HG03139 (cell line): ENCODE data around the gene COTL1.
"Not testable (repeated sequence)": the region's sequence is repeated elsewhere in the genome, so short reads cannot be mapped to it uniquely, and the experiment has no call there.

ENCODE experiments used
- ATAC-seq: cut with Tn5 transposase; IDR thresholded peaks from one replicate; pipeline ENCODE4 v1.9.1; 2021; ENCODE audit not compliant: unreplicated experiment

Gene COTL1

GRCh38 chr16:84574191-84574590, 43.7 kb downstream of the COTL1 start:
- ATAC-seq, result no peak

- no peak for ATAC-seq
These were observed 45.8 kb downstream of the COTL1 start for GRCh38 chr16:84572096-84572495.

DNA sequence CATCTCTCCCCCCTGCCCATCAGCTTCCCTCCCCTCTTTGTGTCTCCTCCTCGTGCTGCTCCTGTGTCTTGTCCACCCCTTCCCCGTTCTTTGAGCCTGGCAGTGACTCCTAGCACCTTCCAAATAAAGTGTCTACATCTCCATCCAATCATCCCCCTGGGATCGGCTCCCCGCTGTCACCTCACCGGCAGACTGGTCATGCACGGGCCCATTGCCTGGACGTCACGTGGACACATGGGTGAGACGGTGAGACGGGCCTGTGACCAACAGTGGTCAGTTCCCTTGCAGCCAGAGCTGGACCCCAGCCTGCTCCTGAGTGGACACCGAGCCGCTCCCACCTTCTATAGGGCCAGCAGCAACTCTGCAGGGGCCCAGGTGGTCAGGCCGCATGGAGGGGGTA, 46.4 kb downstream of the COTL1 start:
- no peak for ATAC-seq

GRCh38 chr16:84570739-84571403, 47.0 kb downstream of the COTL1 start:
- no peak for ATAC-seq

DNA sequence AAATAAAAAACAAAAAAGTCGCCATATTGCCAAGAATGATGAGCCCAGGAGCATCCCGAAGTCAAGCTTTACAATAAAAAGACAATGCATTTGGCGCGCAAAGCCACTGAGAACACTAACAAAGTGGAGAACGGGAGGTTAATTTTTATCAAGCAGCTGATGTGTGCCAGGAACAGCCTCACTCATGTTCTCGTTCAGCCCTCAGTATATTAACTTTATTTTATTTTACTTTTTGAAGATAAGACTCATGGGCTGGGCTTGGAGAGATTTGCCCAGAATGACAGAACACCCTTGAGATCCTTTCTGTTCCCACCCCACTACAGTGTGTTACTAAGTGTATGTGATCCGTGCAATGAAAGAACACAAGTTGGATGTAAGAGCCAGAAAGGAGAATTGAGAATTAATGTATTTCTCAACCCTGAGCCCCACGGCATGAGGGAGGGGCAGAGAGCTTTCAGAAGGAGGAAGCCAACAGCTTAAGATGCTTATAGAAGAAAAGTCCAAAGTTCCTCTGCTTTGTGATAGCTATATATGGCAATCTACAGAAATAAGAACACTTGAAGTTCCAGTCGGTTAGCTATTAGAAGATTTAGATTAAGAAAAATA, 48.4 kb downstream of the COTL1 start:
- no peak for ATAC-seq

DNA sequence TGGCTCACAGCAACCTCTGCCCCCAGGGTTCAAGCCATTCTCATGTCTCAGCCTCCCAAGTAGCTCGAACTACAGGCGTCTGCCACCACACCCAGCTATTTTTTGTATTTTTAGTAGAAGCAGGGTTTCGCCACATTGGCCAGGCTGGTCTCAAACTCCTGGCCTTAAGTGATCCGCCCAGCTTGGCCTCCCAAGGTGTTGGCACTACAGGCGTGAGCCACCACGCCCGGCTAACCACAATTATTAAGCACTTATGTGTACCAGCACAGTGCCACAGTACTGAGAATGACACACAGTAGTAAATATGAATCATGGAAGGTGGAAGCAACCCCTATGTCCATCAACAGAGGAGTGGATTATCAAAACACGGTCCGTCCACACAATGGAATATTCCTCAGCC, 49.8 kb downstream of the COTL1 start:
- ATAC-seq, result no peak

- no peak for ATAC-seq
These were observed 50.5 kb downstream of the COTL1 start for GRCh38 chr16:84567286-84567962.

GRCh38 chr16:84566545-84567257, 51.2 kb downstream of the COTL1 start:
- no peak for ATAC-seq

DNA sequence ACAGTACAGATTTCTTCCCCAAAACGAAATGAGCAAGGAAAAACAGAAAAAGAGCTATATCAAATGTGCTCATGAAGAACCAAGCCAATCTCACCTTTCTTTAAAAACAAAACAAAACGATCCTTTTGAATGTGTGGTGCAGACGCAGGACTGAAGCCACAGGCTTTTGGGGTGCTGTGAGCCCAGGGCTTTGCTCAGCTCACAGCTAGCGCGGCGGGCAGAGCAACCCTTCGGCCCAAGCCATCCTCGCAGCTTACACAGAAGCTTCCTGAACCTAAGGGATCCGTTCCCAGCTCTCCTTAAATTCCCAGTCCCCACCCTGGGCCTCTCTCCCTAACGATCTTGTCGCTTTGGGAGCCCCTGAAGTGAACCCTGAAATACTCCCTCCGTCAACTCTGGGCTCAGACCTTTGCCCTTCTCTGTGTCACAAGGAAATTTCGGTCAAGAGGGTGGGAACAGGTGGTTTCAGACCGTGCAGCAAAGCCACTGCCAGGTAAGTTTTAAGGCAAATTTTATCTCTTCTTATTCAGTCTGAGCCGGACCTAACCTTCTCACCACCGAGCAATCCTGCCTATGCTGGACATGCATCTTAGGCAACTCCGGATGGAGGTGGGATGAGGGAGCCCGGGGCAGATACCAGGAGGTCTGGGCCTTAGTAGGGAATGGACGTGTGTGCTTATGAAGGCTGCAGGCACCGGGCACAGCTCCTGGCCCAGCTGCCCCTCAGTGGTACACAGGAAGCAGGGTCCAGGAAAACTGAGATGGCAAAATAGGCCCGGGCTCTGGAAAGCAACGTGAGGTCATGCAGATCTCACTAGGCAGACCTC, 52.0 kb downstream of the COTL1 start:
- no peak for ATAC-seq

GRCh38 chr16:84563786-84564420, 54.0 kb downstream of the COTL1 start:
- no peak for ATAC-seq

DNA sequence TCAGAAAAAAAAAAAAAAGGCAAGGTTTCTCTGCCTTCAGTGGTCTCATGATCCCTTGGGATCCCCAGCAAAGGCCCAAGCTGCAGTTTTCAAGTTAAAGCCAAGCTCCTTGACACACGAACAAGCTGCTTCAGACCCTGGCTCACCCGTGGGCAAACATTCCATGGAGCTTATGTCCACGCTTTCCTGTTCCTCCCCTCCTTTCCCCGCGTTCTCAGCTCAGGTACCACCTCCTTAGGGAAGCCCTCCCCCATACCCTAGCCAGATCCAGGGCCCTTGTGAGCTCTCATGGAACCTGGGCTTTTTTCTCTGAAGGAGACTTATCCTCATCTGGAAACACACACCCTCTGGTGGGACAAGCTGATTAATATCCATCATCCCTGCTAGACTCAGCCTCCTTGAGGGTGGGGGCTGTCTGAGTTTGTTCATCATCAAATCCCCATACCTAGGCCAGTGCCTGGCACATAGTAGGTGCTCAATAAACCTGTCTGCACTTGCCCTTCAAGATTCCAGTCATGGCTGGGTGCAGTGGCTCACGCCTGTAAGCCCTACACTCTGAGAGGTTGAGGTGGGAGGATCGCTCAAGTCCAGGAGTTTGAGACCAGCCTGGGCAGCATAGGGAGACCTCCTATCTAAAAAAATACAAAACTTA, 54.7 kb downstream of the COTL1 start:
- no peak for ATAC-seq

- ATAC-seq, result no peak
These were observed 55.6 kb downstream of the COTL1 start for GRCh38 chr16:84562174-84562815.

GRCh38 chr16:84561291-84561690, 56.6 kb downstream of the COTL1 start:
- ATAC-seq, result no peak

DNA sequence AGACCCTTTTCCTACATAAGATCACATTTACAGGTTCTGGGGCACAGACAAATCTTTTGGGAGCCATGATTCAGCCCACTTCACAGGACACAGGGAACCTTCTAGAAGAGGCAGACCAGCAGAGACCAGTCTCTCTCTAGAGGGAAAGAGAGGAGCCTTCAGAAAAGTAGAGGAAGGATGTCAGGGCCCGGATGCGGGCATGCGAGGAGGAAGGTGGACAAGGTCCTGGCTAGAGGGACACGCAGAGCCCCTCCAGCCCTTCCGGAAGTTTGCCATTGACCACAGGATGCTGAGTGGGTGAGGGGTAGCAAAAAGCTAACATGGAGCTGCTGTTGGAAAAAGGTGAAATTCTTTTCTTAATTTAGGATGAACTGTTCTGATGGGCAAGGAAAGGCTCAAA, 57.6 kb downstream of the COTL1 start:
- no peak for ATAC-seq

DNA sequence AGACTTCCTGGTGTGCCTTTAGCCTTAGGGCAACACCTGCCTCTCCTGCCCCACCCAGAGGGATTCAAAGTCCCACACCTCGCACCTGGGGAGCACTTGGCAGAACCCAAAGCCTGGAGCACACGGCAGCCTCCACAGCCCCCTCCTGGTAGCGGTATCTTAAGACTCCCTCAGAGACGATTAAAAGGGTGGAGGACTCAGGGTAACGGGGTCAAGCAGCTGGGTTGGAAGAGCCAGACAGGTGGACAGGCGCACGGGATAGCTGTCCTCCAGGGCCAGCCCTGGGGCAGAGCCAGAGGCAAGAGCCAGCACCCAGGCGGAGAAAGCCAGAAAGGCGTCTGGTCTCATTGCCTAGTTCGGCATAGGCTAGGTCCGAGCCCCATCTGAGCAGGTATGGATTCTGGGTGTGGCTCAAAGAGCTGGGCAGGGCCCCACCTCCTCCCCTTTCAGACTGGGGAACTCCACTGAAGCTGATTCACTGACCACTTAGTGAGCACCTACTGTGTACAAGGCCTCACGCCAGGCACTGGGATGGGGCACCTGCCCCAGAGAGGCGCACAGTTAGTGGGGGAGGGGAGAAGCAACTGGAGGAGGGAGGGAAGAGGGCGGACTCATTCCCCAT, 58.5 kb downstream of the COTL1 start:
- no peak for ATAC-seq

DNA sequence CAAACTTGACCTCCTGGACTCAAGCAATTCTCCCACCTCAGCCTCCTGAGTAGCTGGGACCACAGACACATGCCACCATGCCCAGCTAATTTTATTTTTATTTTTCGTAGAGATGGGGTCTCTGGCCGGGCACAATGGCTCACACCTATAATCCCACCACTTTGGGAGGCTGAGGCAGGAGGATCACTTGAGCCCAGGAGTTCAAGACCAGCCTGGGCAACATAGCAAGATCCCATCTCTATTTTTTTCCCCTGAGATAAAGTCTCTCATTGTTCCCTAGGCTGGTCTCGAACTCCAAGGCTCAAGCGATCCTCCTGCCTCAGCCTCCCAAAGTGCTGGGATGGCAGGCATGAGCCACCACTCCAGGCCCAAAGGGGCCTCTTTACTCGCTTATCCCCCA, 59.0 kb downstream of the COTL1 start:
- not testable (repeated sequence) for ATAC-seq

DNA sequence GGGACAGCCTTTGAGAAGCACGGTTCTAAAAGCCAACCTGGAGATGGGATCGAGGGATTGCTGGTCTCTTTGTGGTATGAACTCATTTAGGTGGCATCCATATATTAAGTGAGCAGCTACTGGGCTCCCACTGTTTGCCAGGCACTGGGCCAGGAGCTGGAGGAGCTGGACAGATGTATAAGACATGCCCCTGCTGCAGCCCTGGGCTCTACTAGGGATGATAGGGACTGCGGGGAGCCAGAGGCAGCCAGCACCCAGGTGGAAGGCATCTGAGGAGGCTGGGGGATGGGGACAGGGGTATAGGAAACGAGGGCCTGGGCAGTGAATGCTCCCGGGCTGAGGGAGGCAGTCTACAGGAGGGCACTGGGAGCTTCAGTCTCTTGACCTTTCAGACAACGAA, 60.4 kb downstream of the COTL1 start:
- ATAC-seq, result no peak

DNA sequence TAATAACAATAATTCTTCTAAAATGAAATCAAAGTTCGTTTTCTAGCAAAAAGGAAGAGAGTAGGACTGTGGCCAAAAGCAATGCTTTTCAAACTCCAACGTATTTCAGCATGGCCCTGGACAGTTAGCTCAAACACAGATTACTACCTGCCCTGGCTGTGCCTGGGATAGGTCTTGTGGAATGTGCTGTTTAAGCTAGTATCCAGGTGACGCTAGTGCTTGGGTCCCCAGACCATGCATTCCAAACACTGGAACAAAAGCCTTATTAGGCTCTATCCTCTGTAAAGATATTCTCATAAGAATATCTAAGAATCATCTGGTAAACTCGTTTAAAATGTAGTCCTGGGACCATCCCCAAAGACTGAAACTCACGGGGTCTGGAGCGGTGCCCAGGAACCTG, 60.8 kb downstream of the COTL1 start:
- no peak for ATAC-seq
